Neuronal stem cell (in vitro differentiated cells): ENCODE results near the gene RAB11FIP3.

Experiments
- DNase-seq: peaks from one replicate; pipeline ENCODE4 v3.0.0-alpha.2; 2013; ENCODE audit warnings: low spot score
- H2AFZ ChIP-seq: one replicate; pipeline ENCODE4 v1.6.1; 2013; ENCODE audit warnings: mild to moderate bottlenecking, low read length, inconsistent platforms
- H2AK5ac ChIP-seq: 2 replicates; pipeline ENCODE4 v1.6.1; 2013; ENCODE audit warnings: low read depth, mild to moderate bottlenecking, inconsistent platforms, low read length, moderate library complexity, mixed read lengths
- H2BK120ac ChIP-seq: 2 replicates; pipeline ENCODE4 v1.6.1; 2013; ENCODE audit warnings: low read depth, mild to moderate bottlenecking, inconsistent platforms, low read length, moderate library complexity, mixed read lengths
- H2BK12ac ChIP-seq: one replicate; pipeline ENCODE4 v1.6.1; 2013; ENCODE audit warnings: low read length, inconsistent platforms
- H2BK15ac ChIP-seq: 2 replicates; pipeline ENCODE4 v1.6.1; 2013; ENCODE audit warnings: mild to moderate bottlenecking, low read length, inconsistent platforms, mixed read lengths
- H2BK5ac ChIP-seq: one replicate; pipeline ENCODE4 v1.6.1; 2013; ENCODE audit warnings: inconsistent platforms, mild to moderate bottlenecking, low read length, moderate library complexity
- H3K14ac ChIP-seq: one replicate; pipeline ENCODE4 v1.6.1; 2013; ENCODE audit warnings: low read length, inconsistent platforms
- H3K18ac ChIP-seq: 2 replicates; pipeline ENCODE4 v1.6.1; 2013; ENCODE audit warnings: low read length, inconsistent platforms
- H3K23ac ChIP-seq: 2 replicates; pipeline ENCODE4 v1.6.1; 2013; ENCODE audit warnings: low read depth, mild to moderate bottlenecking, mixed read lengths, low read length, inconsistent platforms; ENCODE audit not compliant: poor library complexity
- H3K27ac ChIP-seq: replicated peaks from 3 replicates; pipeline ENCODE4 v1.5.1; 2013; ENCODE audit warnings: low read length, inconsistent platforms
- H3K27me3 ChIP-seq, 3 experiments: 2 replicates each; pipeline ENCODE4 v1.6.1; 2013; ENCODE audit warnings: low read length in 3 of 3, mild to moderate bottlenecking in 2 of 3, inconsistent platforms in 1 of 3, low read depth in 1 of 3, mixed read lengths in 1 of 3, moderate library complexity in 1 of 3; ENCODE audit not compliant: control insufficient read depth in 3 of 3, insufficient read depth in 3 of 3
- H3K36me3 ChIP-seq, 2 donors: replicated peaks in 1 of 2; 2 replicates each; pipeline ENCODE4 v1.6.1; 2013; ENCODE audit warnings: low read length in 2 of 2; ENCODE audit not compliant: control insufficient read depth in 2 of 2, insufficient read depth in 2 of 2
- H3K4ac ChIP-seq: 2 replicates; pipeline ENCODE4 v1.6.1; 2013; ENCODE audit warnings: inconsistent platforms, mild to moderate bottlenecking, low read length, moderate library complexity
- H3K4me1 ChIP-seq, 2 donors: 1 replicate in 1 of 2; 2 replicates in 1 of 2; pipeline ENCODE4 v1.6.1; 2013; ENCODE audit warnings: low read length in 2 of 2, low read depth in 1 of 2; ENCODE audit not compliant: control insufficient read depth in 2 of 2, insufficient read depth in 1 of 2
- H3K4me2 ChIP-seq: one replicate; pipeline ENCODE4 v1.6.1; 2013; ENCODE audit warnings: mild to moderate bottlenecking, low read length, inconsistent platforms; ENCODE audit not compliant: insufficient read depth, poor library complexity, severe bottlenecking
- H3K4me3 ChIP-seq, 2 donors: 2 replicates each; pipeline ENCODE4 v1.5.1; 2013; ENCODE audit warnings: low read length in 2 of 2, mild to moderate bottlenecking in 2 of 2, inconsistent platforms in 1 of 2, moderate library complexity in 1 of 2
- H3K79me1 ChIP-seq: one replicate; pipeline ENCODE4 v1.6.1; 2013; ENCODE audit warnings: low read depth, mild to moderate bottlenecking, inconsistent platforms, low read length, moderate library complexity
- H3K9ac ChIP-seq: one replicate; pipeline ENCODE4 v1.6.1; 2013; ENCODE audit warnings: mild to moderate bottlenecking, low read depth, low read length, inconsistent platforms; ENCODE audit not compliant: poor library complexity
- H3K9me3 ChIP-seq, 2 donors: replicated peaks in 1 of 2; 2 replicates each; pipeline versions ENCODE3 to v1.6.1; 2013; ENCODE audit warnings: low read length in 2 of 2, mild to moderate bottlenecking in 2 of 2, inconsistent platforms in 1 of 2, low read depth in 1 of 2, mixed read lengths in 1 of 2, moderate library complexity in 1 of 2; ENCODE audit not compliant: control insufficient read depth in 2 of 2, insufficient read depth in 1 of 2
- H4K8ac ChIP-seq: one replicate; pipeline ENCODE4 v1.6.1; 2013; ENCODE audit warnings: low read depth, mild to moderate bottlenecking, inconsistent platforms, low read length, moderate library complexity
- H4K91ac ChIP-seq: one replicate; pipeline ENCODE4 v1.6.1; 2013; ENCODE audit warnings: low read length, low read depth, mild to moderate bottlenecking, inconsistent platforms; ENCODE audit not compliant: poor library complexity
- WGBS, 2 donors: extraction: QIAGEN DNeasy Blood & Tissue Kit; methylation state at CpG; one replicate each; pipeline ENCODE4 v1.1.7; 2013; ENCODE audit warnings: missing lambda C conversion rate in 2 of 2, mixed read lengths in 1 of 2; ENCODE audit not compliant: insufficient read length in 2 of 2, insufficient replicate concordance in 1 of 2; ENCODE audit errors: extremely low coverage in 2 of 2; 5-methylcytosine and 5-hydroxymethylcytosine counted together

Gene RAB11FIP3

GRCh38 chr16:502179-502943 lies 76.9 kb downstream of the RAB11FIP3 start:
- Histone ChIP-seq H4K8ac (no peak overlapping the region), H3K79me1 (peaks cover 4% of the 10 kb centered on the region), H3K23ac (peak overlapping the region; percentile 55), H3K9ac (peak overlapping the region; percentile 30), H3K14ac (no peak overlapping the region), H2BK120ac (no peak overlapping the region), H3K27ac (no peak overlapping the region), H3K4me2 (no peak overlapping the region), H2AK5ac (no peak overlapping the region), H3K9me3 (no peaks in the 10 kb centered on the region), H3K27me3 (no peaks in the 10 kb centered on the region), H2BK5ac (no peak overlapping the region), H3K4ac (no peak overlapping the region), H3K4me1 (no peaks in the 10 kb centered on the region), H2BK12ac (no peak overlapping the region), H3K36me3 (peaks cover 23 to 65% of the 10 kb centered on the region in 2 donors), H3K18ac (no peak overlapping the region), H4K91ac (no peak overlapping the region), H2BK15ac (no peak overlapping the region), H2AFZ (no peak overlapping the region), H3K4me3 (no peak overlapping the region)
- no peak for DNase-seq
- WGBS, 2 donors, result no CpG with 5 or more reads among the region's 22 CpGs

GRCh38 chr16:503150-504071 lies 78.0 kb downstream of the RAB11FIP3 start:
- Histone ChIP-seq H2BK5ac (no peak overlapping the region), H2AK5ac (no peak overlapping the region), H3K18ac (no peak overlapping the region), H2BK120ac (no peak overlapping the region), H3K79me1 (peaks cover 3% of the 10 kb centered on the region), H3K14ac (no peak overlapping the region), H3K23ac (peak overlapping the region; percentile 55), H3K27me3 (no peaks in the 10 kb centered on the region), H3K36me3 (peaks cover 24 to 61% of the 10 kb centered on the region in 2 donors), H2AFZ (no peak overlapping the region), H2BK12ac (no peak overlapping the region), H4K8ac (no peak overlapping the region), H3K27ac (no peak overlapping the region), H3K9me3 (no peaks in the 10 kb centered on the region), H3K4me1 (no peaks in the 10 kb centered on the region), H2BK15ac (no peak overlapping the region), H3K4me2 (no peak overlapping the region), H3K4me3 (no peak overlapping the region), H3K4ac (no peak overlapping the region), H3K9ac (no peak overlapping the region), H4K91ac (no peak overlapping the region)
- no CpG with 5 or more reads among the region's 23 CpGs for WGBS, 2 donors
- DNase-seq, result no peak

GRCh38 chr16:505479-506245 lies 80.2 kb downstream of the RAB11FIP3 start:
- peaks cover 0 to 1% of the 10 kb centered on the region in 2 donors for H3K9me3 ChIP-seq
- no peak overlapping the region for H3K4me3 ChIP-seq
- no peak overlapping the region for H3K14ac ChIP-seq
- no peak overlapping the region for H4K8ac ChIP-seq
- H3K9ac ChIP-seq, result no peak overlapping the region
- H3K18ac ChIP-seq, result no peak overlapping the region
- no peak for DNase-seq
- H2BK120ac ChIP-seq, result no peak overlapping the region
- no peak overlapping the region for H4K91ac ChIP-seq
- H3K4ac ChIP-seq, result no peak overlapping the region
- H2BK12ac ChIP-seq, result no peak overlapping the region
- no peaks in the 10 kb centered on the region for H3K4me1 ChIP-seq
- H3K23ac ChIP-seq, result no peak overlapping the region
- peaks cover 25 to 59% of the 10 kb centered on the region in 2 donors for H3K36me3 ChIP-seq
- no peak overlapping the region for H2AK5ac ChIP-seq
- WGBS, 2 donors, result no CpG with 5 or more reads among the region's 33 CpGs
- H2AFZ ChIP-seq, result no peak overlapping the region
- H2BK5ac ChIP-seq, result no peak overlapping the region
- H3K79me1 ChIP-seq, result peaks cover 3% of the 10 kb centered on the region
- no peak overlapping the region for H2BK15ac ChIP-seq
- no peaks in the 10 kb centered on the region for H3K27me3 ChIP-seq
- H3K4me2 ChIP-seq, result no peak overlapping the region
- no peak overlapping the region for H3K27ac ChIP-seq
